H9 (cell line): ENCODE measurements around the gene DPM1. TPM values are rescaled to one million over a fixed set of nuclear protein-coding genes. Genes with fewer than 3 reads are reported as not detected.
A peak's percentile ranks its signal among the peaks of the same experiment; 100 is the strongest.

Experiments
- DNase-seq: peaks from one replicate; pipeline ENCODE4 v3.0.0-alpha.2; 2017
- H2AFZ ChIP-seq: one replicate; pipeline ENCODE4 v1.6.1; 2013; ENCODE audit warnings: mild to moderate bottlenecking, low read length, control low read depth, moderate library complexity
- H2AK5ac ChIP-seq: 2 replicates; pipeline ENCODE4 v1.6.1; 2013; ENCODE audit warnings: low read length, control low read depth, mixed read lengths; ENCODE audit not compliant: insufficient read length
- H2BK120ac ChIP-seq: one replicate; pipeline ENCODE4 v1.6.1; 2013; ENCODE audit warnings: low read depth, mild to moderate bottlenecking, low read length, control low read depth, inconsistent platforms; ENCODE audit not compliant: poor library complexity, severe bottlenecking
- H2BK12ac ChIP-seq: 2 replicates; pipeline ENCODE4 v1.6.1; 2013; ENCODE audit warnings: low read length, control low read depth, mixed read lengths, low read depth; ENCODE audit not compliant: insufficient read length
- H2BK15ac ChIP-seq: 2 replicates; pipeline ENCODE4 v1.6.1; 2013; ENCODE audit warnings: low read depth, low read length, control low read depth
- H2BK20ac ChIP-seq: one replicate; pipeline ENCODE4 v1.6.1; 2013; ENCODE audit warnings: low read depth, mild to moderate bottlenecking, low read length, control low read depth, inconsistent platforms; ENCODE audit not compliant: poor library complexity, severe bottlenecking
- H2BK5ac ChIP-seq: 2 replicates; pipeline ENCODE4 v1.6.1; 2013; ENCODE audit warnings: low read length, control low read depth, mixed read lengths; ENCODE audit not compliant: insufficient read length
- H3K14ac ChIP-seq: 2 replicates; pipeline ENCODE4 v1.6.1; 2013; ENCODE audit warnings: low read length, control low read depth; ENCODE audit not compliant: insufficient read depth
- H3K18ac ChIP-seq: 2 replicates; pipeline ENCODE4 v1.6.1; 2013; ENCODE audit warnings: low read depth, mild to moderate bottlenecking, mixed read lengths, low read length, control low read depth; ENCODE audit not compliant: insufficient read length
- H3K23ac ChIP-seq: 2 replicates; pipeline ENCODE4 v1.6.1; 2013; ENCODE audit warnings: low read length, control low read depth, mixed read lengths, low read depth; ENCODE audit not compliant: insufficient read length
- H3K23me2 ChIP-seq: 2 replicates; pipeline ENCODE4 v1.6.1; 2013; ENCODE audit warnings: low read depth, mild to moderate bottlenecking, mixed read lengths, low read length, control low read depth; ENCODE audit not compliant: insufficient read length, poor library complexity, severe bottlenecking
- H3K27ac ChIP-seq: 2 replicates; pipeline ENCODE4 v1.5.1; 2013; ENCODE audit warnings: low read length, control low read depth, mixed read lengths, low read depth; ENCODE audit not compliant: insufficient read length
- H3K27me3 ChIP-seq: 2 replicates; pipeline ENCODE4 v1.6.1; 2013; ENCODE audit warnings: low read length, control low read depth, inconsistent platforms; ENCODE audit not compliant: insufficient read depth
- H3K4ac ChIP-seq: 2 replicates; pipeline ENCODE4 v1.6.1; 2013; ENCODE audit warnings: low read depth, mild to moderate bottlenecking, control low read depth, inconsistent platforms, low read length, moderate library complexity
- H3K4me1 ChIP-seq: 2 replicates; pipeline ENCODE4 v1.6.1; 2013; ENCODE audit warnings: low read length, control low read depth, inconsistent platforms; ENCODE audit not compliant: insufficient read depth
- H3K4me2 ChIP-seq: 2 replicates; pipeline ENCODE4 v1.6.1; 2013; ENCODE audit warnings: low read length, control low read depth, mixed read lengths; ENCODE audit not compliant: insufficient read length, insufficient read depth
- H3K56ac ChIP-seq: 2 replicates; pipeline ENCODE4 v1.6.1; 2013; ENCODE audit warnings: low read depth, mild to moderate bottlenecking, mixed read lengths, low read length, control low read depth; ENCODE audit not compliant: insufficient read length
- H3K79me1 ChIP-seq: 2 replicates; pipeline ENCODE4 v1.6.1; 2013; ENCODE audit warnings: low read depth, mild to moderate bottlenecking, moderate library complexity, low read length, control low read depth, inconsistent platforms; ENCODE audit not compliant: insufficient read depth, poor library complexity, severe bottlenecking
- H3K79me2 ChIP-seq: 2 replicates; pipeline ENCODE4 v1.6.1; 2013; ENCODE audit warnings: low read length, control low read depth, inconsistent platforms; ENCODE audit not compliant: insufficient read depth
- H3K9ac ChIP-seq: 2 replicates; pipeline ENCODE4 v1.6.1; 2013; ENCODE audit warnings: low read length, control low read depth, mixed read lengths; ENCODE audit not compliant: insufficient read length; ENCODE audit errors: extremely low read depth
- H3K9me3 ChIP-seq: one replicate; pipeline ENCODE4 v1.6.1; 2013; ENCODE audit warnings: low read depth, low read length, inconsistent platforms; ENCODE audit not compliant: control insufficient read depth
- H3T11ph ChIP-seq: one replicate; pipeline ENCODE4 v1.6.1; 2013; ENCODE audit warnings: mild to moderate bottlenecking, low read length, control low read depth, inconsistent platforms
- H4K20me1 ChIP-seq: one replicate; pipeline ENCODE4 v1.6.1; 2013; ENCODE audit not compliant: control insufficient read depth, insufficient read length, insufficient read depth
- H4K5ac ChIP-seq: 2 replicates; pipeline ENCODE4 v1.6.1; 2013; ENCODE audit warnings: low read depth, mild to moderate bottlenecking, mixed read lengths, low read length, control low read depth; ENCODE audit not compliant: insufficient read length
- H4K8ac ChIP-seq: replicated peaks from 2 replicates; pipeline ENCODE4 v1.6.1; 2013; ENCODE audit warnings: low read length, control low read depth, mixed read lengths, low read depth; ENCODE audit not compliant: insufficient read length
- H4K91ac ChIP-seq: 2 replicates; pipeline ENCODE4 v1.6.1; 2013; ENCODE audit warnings: low read depth, mild to moderate bottlenecking, moderate library complexity, mixed read lengths, low read length, control low read depth; ENCODE audit not compliant: insufficient read length
- H3K27ac Mint-ChIP-seq, 3 experiments: 2 replicates in 2 of 3; 3 replicates in 1 of 3; pipeline ENCODE4 v1.8.0; 2020 to 2021; ENCODE audit warnings: mixed read lengths in 3 of 3, mild to moderate bottlenecking in 1 of 3, moderate library complexity in 1 of 3
- H3K27me3 Mint-ChIP-seq: 2 replicates; pipeline ENCODE4 v1.8.0; 2021; ENCODE audit warnings: low read depth, mild to moderate bottlenecking, moderate library complexity, mixed read lengths
- H3K36me3 Mint-ChIP-seq, 3 experiments: 2 replicates in 2 of 3; 3 replicates in 1 of 3; pipeline ENCODE4 v1.8.0; 2020 to 2021; ENCODE audit warnings: low read depth in 3 of 3, mixed read lengths in 3 of 3; ENCODE audit not compliant: insufficient read depth in 1 of 3
- H3K4me1 Mint-ChIP-seq, 2 experiments: 2 replicates each; pipeline ENCODE4 v1.8.0; 2020; ENCODE audit warnings: mixed read lengths in 2 of 2
- H3K4me3 Mint-ChIP-seq, 2 experiments: 2 replicates in 1 of 2; 3 replicates in 1 of 2; pipeline ENCODE4 v1.8.0; 2020 to 2021; ENCODE audit warnings: mild to moderate bottlenecking in 2 of 2, mixed read lengths in 2 of 2, moderate library complexity in 1 of 2
- H3K9me3 Mint-ChIP-seq, 2 experiments: 2 replicates in 1 of 2; 3 replicates in 1 of 2; pipeline ENCODE4 v1.8.0; 2020; ENCODE audit warnings: mild to moderate bottlenecking in 2 of 2, mixed read lengths in 2 of 2, moderate library complexity in 1 of 2
- WGBS: extraction: QIAGEN DNeasy Blood & Tissue Kit; methylation state at CpG from one replicate; pipeline ENCODE4 v1.1.7; 2013; ENCODE audit warnings: missing lambda C conversion rate, low lambda C conversion rate, mixed read lengths; ENCODE audit not compliant: insufficient read length; ENCODE audit errors: extremely low coverage; 5-methylcytosine and 5-hydroxymethylcytosine counted together
- total RNA-seq: library from RNA; stranded (reverse); gene quantifications from 2 replicates; pipeline ENCODE4 v1.2.1, GENCODE V29; 2021
- TF ChIP-seq, protein P1 (sequence below): fragments of 200-600 bp; sonication (generic); conservative IDR thresholded peaks from 3 replicates; pipeline ENCODE4 v1.8.0; 2021; ENCODE audit warnings: antibody characterized with exemption, mild to moderate bottlenecking

The DPM1 gene
- total RNA-seq, 1 experiment from 2014 or later = 64.0 TPM

GRCh38 chr20:50901301-50901700, 57.0 kb downstream of the DPM1 start:
- Histone ChIP-seq H3K4ac (no peak overlapping the region), H3K18ac (no peak overlapping the region), H2BK120ac (no peak overlapping the region), H3K27ac (no peak overlapping the region), H4K5ac (no peak overlapping the region), H3K79me2 (peaks cover 15% of the 10 kb centered on the region; the same call in 1 of the 2 replicates), H2BK5ac (no peak overlapping the region), H4K20me1 (no peaks in the 10 kb centered on the region), H2BK12ac (no peak overlapping the region), H2AK5ac (no peak overlapping the region), H3K79me1 (peaks cover 6% of the 10 kb centered on the region), H3K14ac (no peak overlapping the region), H3T11ph (no peak overlapping the region), H3K23ac (no peak overlapping the region), H3K4me1 (no peaks in the 10 kb centered on the region), H3K23me2 (no peaks in the 10 kb centered on the region), H2AFZ (no peak overlapping the region), H4K91ac (no peak overlapping the region), H3K9ac (no peak overlapping the region), H2BK20ac (no peak overlapping the region), H3K9me3 (no peaks in the 10 kb centered on the region), H3K4me2 (no peak overlapping the region), H2BK15ac (no peak overlapping the region), H4K8ac (no peak overlapping the region), H3K56ac (no peak overlapping the region), H3K27me3 (no peaks in the 10 kb centered on the region)
- Mint-ChIP-seq H3K4me1 (peaks cover 5 to 6% of the 10 kb centered on the region in 2 experiments; a peak in 1 of 4 replicates), H3K36me3 (peaks cover 39 to 79% (median 73%) of the 10 kb centered on the region in 3 experiments; a peak in 6 of 7 replicates), H3K9me3 (no peaks in the 10 kb centered on the region), H3K27ac (peak overlapping the region in 1 of 3 experiments; percentile 56; a peak in 1 of 7 replicates), H3K4me3 (no peak overlapping the region), H3K27me3 (no peaks in the 10 kb centered on the region; the same call in 1 of the 2 replicates)
- WGBS = no CpG with 5 or more reads among the region's 1 CpG
- TF ChIP-seq, protein P1, sequence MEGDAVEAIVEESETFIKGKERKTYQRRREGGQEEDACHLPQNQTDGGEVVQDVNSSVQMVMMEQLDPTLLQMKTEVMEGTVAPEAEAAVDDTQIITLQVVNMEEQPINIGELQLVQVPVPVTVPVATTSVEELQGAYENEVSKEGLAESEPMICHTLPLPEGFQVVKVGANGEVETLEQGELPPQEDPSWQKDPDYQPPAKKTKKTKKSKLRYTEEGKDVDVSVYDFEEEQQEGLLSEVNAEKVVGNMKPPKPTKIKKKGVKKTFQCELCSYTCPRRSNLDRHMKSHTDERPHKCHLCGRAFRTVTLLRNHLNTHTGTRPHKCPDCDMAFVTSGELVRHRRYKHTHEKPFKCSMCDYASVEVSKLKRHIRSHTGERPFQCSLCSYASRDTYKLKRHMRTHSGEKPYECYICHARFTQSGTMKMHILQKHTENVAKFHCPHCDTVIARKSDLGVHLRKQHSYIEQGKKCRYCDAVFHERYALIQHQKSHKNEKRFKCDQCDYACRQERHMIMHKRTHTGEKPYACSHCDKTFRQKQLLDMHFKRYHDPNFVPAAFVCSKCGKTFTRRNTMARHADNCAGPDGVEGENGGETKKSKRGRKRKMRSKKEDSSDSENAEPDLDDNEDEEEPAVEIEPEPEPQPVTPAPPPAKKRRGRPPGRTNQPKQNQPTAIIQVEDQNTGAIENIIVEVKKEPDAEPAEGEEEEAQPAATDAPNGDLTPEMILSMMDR = no peak
- no peak for DNase-seq
